T-cell (primary cell): ENCODE measurements around the gene TMEM59. TPM values are rescaled to one million over a fixed set of nuclear protein-coding genes. Genes with fewer than 3 reads are reported as not detected.

Experiments
- ATAC-seq, 4 experiments: fragments of 200-7000 bp in 3 of 4; fragments of 150-1000 bp in 1 of 4; cut with Tn5 transposase; replicated peaks in 1 of 4; 1 replicate in 3 of 4; 2 replicates in 1 of 4; pipeline ENCODE4 v1.10.0; 2021; ENCODE audit warnings: moderate library complexity in 3 of 4, mild to moderate bottlenecking in 2 of 4, moderate number of reproducible peaks in 1 of 4
- CTCF ChIA-PET, 2 donors: fragments of 300-600 bp; sonication (Branson Sonifier 250); formaldehyde crosslinking; loops; one replicate each; lab custom pipeline; 2022; ENCODE audit warnings: antibody characterized with exemption in 2 of 2; lab: Charles Lee
- POLR2A ChIA-PET, 2 donors: fragments of 300-600 bp; sonication (Branson Sonifier 250); formaldehyde crosslinking; loops; one replicate each; lab custom pipeline; 2022; ENCODE audit warnings: antibody characterized with exemption in 2 of 2; lab: Charles Lee
- DNase-seq, 35 experiments: peaks; one replicate each; pipeline versions ENCODE4 v3.0.0 to v3.0.0-alpha.2; 2013 to 2023
- H3K27ac ChIP-seq: one replicate; pipeline ENCODE4 v1.5.1; 2013; ENCODE audit warnings: low read length
- H3K27me3 ChIP-seq, 2 experiments: replicated peaks in 1 of 2; 1 replicate in 1 of 2; 2 replicates in 1 of 2; pipeline versions ENCODE4 v1.6.1 to v1.7.0; 2013; ENCODE audit warnings: low read length in 1 of 2, mixed read lengths in 1 of 2; ENCODE audit not compliant: control insufficient read depth in 2 of 2, insufficient read depth in 2 of 2; ENCODE audit errors: extremely low read depth in 1 of 2
- H3K36me3 ChIP-seq, 2 donors: 1 replicate in 1 of 2; 2 replicates in 1 of 2; pipeline versions ENCODE4 v1.6.1 to v1.7.0; 2013; ENCODE audit warnings: low read length in 1 of 2; ENCODE audit not compliant: control insufficient read depth in 2 of 2, insufficient read depth in 1 of 2; ENCODE audit errors: extremely low read depth in 1 of 2
- H3K4me1 ChIP-seq, 2 experiments: 1 replicate in 1 of 2; 2 replicates in 1 of 2; pipeline versions ENCODE4 v1.6.1 to v1.7.0; 2013; ENCODE audit warnings: low read length in 2 of 2, mixed read lengths in 1 of 2; ENCODE audit not compliant: insufficient read depth in 2 of 2, control insufficient read depth in 1 of 2; ENCODE audit errors: extremely low read depth in 1 of 2
- H3K4me3 ChIP-seq, 2 donors: 1 replicate in 1 of 2; 2 replicates in 1 of 2; pipeline versions ENCODE4 v1.5.1 to v1.7.0; 2013; ENCODE audit warnings: mild to moderate bottlenecking in 2 of 2, low read length in 1 of 2, moderate library complexity in 1 of 2; ENCODE audit not compliant: control insufficient read depth in 1 of 2; ENCODE audit errors: extremely low read depth in 1 of 2
- H3K9me3 ChIP-seq: 2 replicates; pipeline ENCODE4 v1.7.0; 2013
- H3K27ac Mint-ChIP-seq, 2 donors: one replicate each; pipeline ENCODE4 v1.8.0; 2020 to 2021; ENCODE audit warnings: mild to moderate bottlenecking in 2 of 2, mixed read lengths in 2 of 2
- H3K27me3 Mint-ChIP-seq, 2 donors: one replicate each; pipeline ENCODE4 v1.8.0; 2021 to 2022; ENCODE audit warnings: mixed read lengths in 2 of 2
- H3K36me3 Mint-ChIP-seq: one replicate; pipeline ENCODE4 v1.8.0; 2021; ENCODE audit warnings: mixed read lengths
- H3K4me1 Mint-ChIP-seq, 3 donors: one replicate each; pipeline ENCODE4 v1.8.0; 2020 to 2022; ENCODE audit warnings: mixed read lengths in 3 of 3, mild to moderate bottlenecking in 1 of 3
- H3K4me3 Mint-ChIP-seq, 3 donors: one replicate each; pipeline ENCODE4 v1.8.0; 2020 to 2022; ENCODE audit warnings: mild to moderate bottlenecking in 3 of 3, mixed read lengths in 3 of 3, moderate library complexity in 3 of 3
- H3K9me3 Mint-ChIP-seq, 3 donors: one replicate each; pipeline ENCODE4 v1.8.0; 2020 to 2022; ENCODE audit warnings: mixed read lengths in 3 of 3
- WGBS: methylation state at CpG from one replicate; pipeline ENCODE4 v1.1.5; 2013; ENCODE audit warnings: missing lambda C conversion rate; ENCODE audit not compliant: insufficient coverage; 5-methylcytosine and 5-hydroxymethylcytosine counted together
- total RNA-seq, 35 experiments: library from RNA in 6 of 35; stranded (reverse) in 6 of 35; fragments of 120-200 nt in 1 of 35; gene quantifications; one replicate each; pipeline versions ENCODE4 v1.2.1 to v1.2.4 and lab custom pipeline; 2013 to 2026

Gene TMEM59
- total RNA-seq, 5 donors from 2014 or later (not counting 1 experiment from before 2014, with no cell fraction given) = 138 to 193 (median 174) TPM

DNA sequence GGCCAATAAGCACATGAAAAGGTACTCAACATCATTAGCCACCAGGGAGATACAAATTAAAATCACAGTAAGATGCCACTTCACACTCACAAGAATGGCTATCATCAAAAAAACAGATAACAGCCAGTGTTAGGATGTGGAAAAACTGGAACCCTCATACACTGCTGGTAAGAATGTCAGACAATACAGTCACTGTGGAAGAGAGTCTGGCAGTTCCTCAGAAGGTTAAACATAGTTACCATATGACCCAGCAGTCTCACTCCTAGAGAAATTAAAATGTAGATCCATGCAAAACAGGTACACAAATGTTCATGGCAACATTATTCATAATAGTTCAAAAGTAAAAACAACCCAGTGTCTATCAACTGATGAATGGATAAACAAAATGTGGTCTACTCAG is 68.3 kb downstream of the TMEM59 start:
- ChIA-PET CTCF (no interaction called here), POLR2A (no interaction called here)
- Mint-ChIP-seq H3K27ac (no peak overlapping the region), H3K4me3 (no peak overlapping the region), H3K36me3 (no peaks in the 10 kb centered on the region), H3K9me3 (no peaks in the 10 kb centered on the region), H3K4me1 (peaks cover 21 to 37% (median 30%) of the 10 kb centered on the region in 3 donors), H3K27me3 (peaks cover 0 to 1% of the 10 kb centered on the region in 2 donors)
- no peak overlapping the region for H3K27ac ChIP-seq
- no peak overlapping the region for H3K4me3 ChIP-seq
- H3K9me3 ChIP-seq = no peaks in the 10 kb centered on the region
- no peaks in the 10 kb centered on the region for H3K36me3 ChIP-seq
- H3K4me1 ChIP-seq = peaks cover 2 to 3% of the 10 kb centered on the region in 2 experiments
- ATAC-seq (no peak), DNase-seq (no peak)
- H3K27me3 ChIP-seq = peaks cover 0 to 7% of the 10 kb centered on the region in 2 experiments

DNA sequence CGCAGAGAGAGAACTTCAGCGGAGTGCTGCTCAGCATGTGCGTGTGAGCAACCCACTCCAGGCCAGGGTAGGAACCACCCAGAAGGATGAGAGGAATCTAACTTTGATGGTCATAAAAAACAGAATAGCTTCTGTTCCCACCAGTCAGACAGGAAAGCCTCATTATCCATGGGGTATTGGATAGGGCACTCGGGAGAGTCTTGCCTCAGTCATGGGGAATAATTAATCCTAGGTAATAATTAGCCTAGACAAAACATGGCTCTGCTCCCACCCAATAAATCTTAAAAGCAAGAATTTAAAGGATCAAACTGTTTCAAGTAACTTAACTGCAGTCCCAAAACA is 70.3 kb downstream of the TMEM59 start:
- H3K27ac ChIP-seq = no peak overlapping the region
- H3K4me3 Mint-ChIP-seq = peak overlapping the region in 1 of 3 donors; percentile 6
- DNase-seq (no peak), ATAC-seq (no peak)
- ChIA-PET CTCF (no interaction called here), POLR2A (no interaction called here)
- H3K4me3 ChIP-seq = no peak overlapping the region
- no peaks in the 10 kb centered on the region for H3K9me3 ChIP-seq
- WGBS = 100% methylated on average over 3 of the region's 4 CpGs
- peaks cover 0 to 7% of the 10 kb centered on the region in 2 experiments for H3K27me3 ChIP-seq
- peaks cover 3% of the 10 kb centered on the region in 2 donors for H3K27me3 Mint-ChIP-seq
- no peaks in the 10 kb centered on the region for H3K36me3 Mint-ChIP-seq
- H3K36me3 ChIP-seq = no peaks in the 10 kb centered on the region
- peaks cover 20 to 34% (median 29%) of the 10 kb centered on the region in 3 donors for H3K4me1 Mint-ChIP-seq
- H3K4me1 ChIP-seq = peaks cover 2 to 3% of the 10 kb centered on the region in 2 experiments
- no peak overlapping the region for H3K27ac Mint-ChIP-seq
- H3K9me3 Mint-ChIP-seq = no peaks in the 10 kb centered on the region

DNA sequence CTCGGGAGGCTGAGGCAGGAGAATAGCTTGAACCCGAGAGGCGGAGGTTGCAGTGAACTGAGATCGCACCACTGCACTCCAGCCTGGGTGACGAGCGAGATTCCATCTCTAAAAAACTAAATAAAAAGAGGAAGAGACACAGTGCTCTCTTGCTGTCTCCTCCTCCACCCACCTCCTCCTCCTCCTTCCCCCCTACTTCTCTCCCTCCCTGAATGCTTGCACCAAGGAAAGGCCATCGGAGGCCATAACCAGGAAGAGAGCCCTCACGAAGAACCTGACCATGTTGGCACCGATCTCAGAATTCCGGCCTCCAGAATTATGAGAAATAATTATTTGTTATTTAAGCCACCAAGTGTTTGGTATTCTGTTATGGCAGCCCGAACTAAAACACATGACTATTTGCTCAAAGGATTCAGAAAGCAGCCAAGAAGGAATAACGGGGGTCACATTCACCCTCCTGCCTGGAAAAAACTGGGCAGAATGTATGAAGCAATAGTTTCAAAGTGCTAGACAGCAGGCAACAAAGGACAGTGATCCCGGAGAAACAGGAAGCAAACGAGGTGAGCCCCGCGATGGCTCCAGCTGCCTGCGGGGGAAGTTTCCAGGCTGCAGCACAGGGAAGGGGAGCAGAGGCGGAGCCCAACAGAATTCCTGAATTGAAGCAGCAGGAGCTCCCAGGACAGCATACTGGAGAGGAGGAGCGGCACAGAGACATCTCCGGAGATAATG is 70.8 kb downstream of the TMEM59 start:
- H3K9me3 Mint-ChIP-seq = no peaks in the 10 kb centered on the region
- H3K36me3 Mint-ChIP-seq = no peaks in the 10 kb centered on the region
- WGBS = 53% methylated on average over 12 of the region's 20 CpGs
- peak overlapping the region in 1 of 3 donors; percentile 6 for H3K4me3 Mint-ChIP-seq
- H3K27ac Mint-ChIP-seq = no peak overlapping the region
- Histone ChIP-seq H3K27me3 (peaks cover 0 to 7% of the 10 kb centered on the region in 2 experiments), H3K4me3 (no peak overlapping the region), H3K9me3 (no peaks in the 10 kb centered on the region), H3K36me3 (no peaks in the 10 kb centered on the region), H3K4me1 (peaks cover 2 to 3% of the 10 kb centered on the region in 2 experiments), H3K27ac (no peak overlapping the region)
- peaks cover 20 to 32% (median 25%) of the 10 kb centered on the region in 3 donors for H3K4me1 Mint-ChIP-seq
- ATAC-seq (no peak), DNase-seq (no peak)
- H3K27me3 Mint-ChIP-seq = peaks cover 3% of the 10 kb centered on the region in 2 donors
- ChIA-PET POLR2A (no interaction called here), CTCF (no interaction called here)

DNA sequence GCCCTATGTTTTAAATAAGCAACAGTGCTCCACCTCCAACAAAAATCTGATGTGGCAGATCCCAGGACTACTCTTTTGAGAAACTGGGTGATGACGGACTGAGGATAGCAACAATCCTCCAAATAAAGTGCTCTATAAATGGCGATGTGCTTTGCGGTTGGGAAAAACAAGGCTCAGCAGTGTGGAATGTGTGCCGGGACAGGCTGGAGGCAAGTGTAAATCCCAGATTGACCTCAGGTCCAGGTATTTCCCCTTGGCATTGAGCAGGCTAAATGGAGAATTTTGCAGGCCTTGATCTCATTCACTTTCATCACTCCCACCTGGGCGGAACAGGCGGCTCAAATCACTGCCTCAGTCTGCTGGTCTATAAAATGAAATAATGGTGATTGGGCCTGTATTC is 71.8 kb downstream of the TMEM59 start:
- Mint-ChIP-seq H3K27me3 (peaks cover 3% of the 10 kb centered on the region in 2 donors), H3K27ac (no peak overlapping the region), H3K4me1 (peaks cover 11 to 25% (median 16%) of the 10 kb centered on the region in 3 donors), H3K9me3 (no peaks in the 10 kb centered on the region), H3K4me3 (no peak overlapping the region), H3K36me3 (peaks cover 1% of the 10 kb centered on the region)
- DNase-seq = no peak
- no peak for ATAC-seq
- 100% methylated on average over 5 of the region's 6 CpGs for WGBS
- ChIA-PET CTCF (no interaction called here), POLR2A (no interaction called here)
- peaks cover 2% of the 10 kb centered on the region in 2 experiments for H3K4me1 ChIP-seq
- H3K36me3 ChIP-seq = no peaks in the 10 kb centered on the region
- H3K27me3 ChIP-seq = peaks cover 0 to 7% of the 10 kb centered on the region in 2 experiments
- H3K4me3 ChIP-seq = no peak overlapping the region
- H3K27ac ChIP-seq = no peak overlapping the region
- no peaks in the 10 kb centered on the region for H3K9me3 ChIP-seq

DNA sequence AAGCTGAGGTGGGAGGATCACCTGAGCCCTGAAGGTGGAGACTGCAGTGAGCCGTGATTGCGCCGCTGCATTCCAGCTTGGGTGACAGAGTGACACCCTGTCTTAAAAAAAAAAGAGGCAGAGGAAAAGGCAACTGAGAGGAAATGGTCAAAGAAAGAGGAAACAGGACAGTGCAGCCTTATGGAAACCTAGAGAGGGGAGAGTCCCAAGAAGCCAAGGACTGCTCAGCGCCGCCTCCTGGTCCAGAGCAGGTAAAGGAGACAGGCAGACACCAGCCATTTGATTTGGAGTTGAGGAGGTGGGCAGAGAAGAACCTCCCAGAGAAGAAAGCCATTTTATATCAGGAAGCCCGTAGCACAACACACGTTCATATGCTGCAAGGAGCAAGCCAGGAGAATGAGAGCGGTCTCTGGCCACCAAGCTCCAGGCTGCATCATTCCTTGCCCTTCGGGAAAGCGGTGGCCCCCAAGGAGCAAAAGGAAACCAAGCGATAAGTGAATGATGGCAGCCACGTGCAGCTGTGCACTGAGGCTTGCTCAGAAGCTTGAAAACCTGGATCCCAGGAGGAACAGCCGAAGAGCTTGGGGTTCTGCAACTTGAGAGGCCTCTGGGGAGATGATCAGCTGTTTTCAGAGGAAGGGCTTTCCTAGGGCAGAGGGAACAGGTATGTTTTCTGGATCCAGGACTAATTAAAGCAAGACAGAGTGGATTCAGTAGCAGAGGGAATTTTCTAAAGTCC is 73.1 kb downstream of the TMEM59 start:
- DNase-seq (no peak), ATAC-seq (no peak)
- no peaks in the 10 kb centered on the region for H3K36me3 ChIP-seq
- H3K27me3 Mint-ChIP-seq = peaks cover 3% of the 10 kb centered on the region in 2 donors
- H3K9me3 Mint-ChIP-seq = no peaks in the 10 kb centered on the region
- no peak overlapping the region for H3K27ac ChIP-seq
- no peaks in the 10 kb centered on the region for H3K4me1 ChIP-seq
- ChIA-PET CTCF (no interaction called here), POLR2A (no interaction called here)
- 91% methylated on average over 13 of the region's 13 CpGs for WGBS
- no peak overlapping the region for H3K27ac Mint-ChIP-seq
- no peak overlapping the region for H3K4me3 ChIP-seq
- peaks cover 6 to 17% (median 7%) of the 10 kb centered on the region in 3 donors for H3K4me1 Mint-ChIP-seq
- no peaks in the 10 kb centered on the region for H3K9me3 ChIP-seq
- H3K36me3 Mint-ChIP-seq = peaks cover 15% of the 10 kb centered on the region
- H3K4me3 Mint-ChIP-seq = no peak overlapping the region
- H3K27me3 ChIP-seq = peaks cover 0 to 7% of the 10 kb centered on the region in 2 experiments
